ENCODE measurements around the gene SLC7A6. TPM values are rescaled to one million over a fixed set of nuclear protein-coding genes. Genes with fewer than 3 reads are reported as not detected.
"Not testable (repeated sequence)": the region's sequence is repeated elsewhere in the genome, so short reads cannot be mapped to it uniquely, and the experiment has no call there.

The SLC7A6 gene
- total RNA-seq, 6 experiments from 2014 or later, result 46.1 to 56.6 (median 50.8) TPM

DNA sequence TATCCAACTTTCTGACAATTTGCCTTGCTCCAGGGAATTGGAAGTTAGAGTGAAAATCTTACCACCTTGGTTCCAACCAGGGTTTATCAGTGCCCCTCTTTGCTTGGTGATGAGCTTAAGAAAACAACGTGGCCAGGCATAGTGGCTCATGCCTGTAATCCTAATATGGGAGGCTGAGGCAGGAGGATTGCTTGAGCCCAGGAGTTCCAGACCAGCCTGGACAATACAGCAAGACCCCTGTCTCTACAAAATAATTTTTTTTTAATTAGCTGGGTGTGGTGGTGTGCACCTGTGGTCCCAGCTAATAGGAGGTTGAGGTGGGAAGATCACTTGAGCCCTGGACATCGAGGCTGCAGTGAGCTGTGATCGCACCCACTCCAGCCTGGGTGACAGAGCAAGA, 21.4 kb downstream of the SLC7A6 start:
- peaks cover 1% of the 10 kb centered on the region; the same call in 1 of the 2 replicates for H3K27me3 Mint-ChIP-seq (ENCODE audit: insufficient read depth)
- peak overlapping the region; percentile 65; the same call in 1 of the 2 replicates for H3K27ac Mint-ChIP-seq
- H3K4me3 Mint-ChIP-seq, result no peak overlapping the region
- no peak for DNase-seq
- peaks cover 51% of the 10 kb centered on the region for H3K4me1 Mint-ChIP-seq (ENCODE audit: low read depth)
- peaks cover 61% of the 10 kb centered on the region for H3K36me3 Mint-ChIP-seq (ENCODE audit: low read depth)
- no peaks in the 10 kb centered on the region for H3K9me3 Mint-ChIP-seq
- TF ChIP-seq, protein P1, sequence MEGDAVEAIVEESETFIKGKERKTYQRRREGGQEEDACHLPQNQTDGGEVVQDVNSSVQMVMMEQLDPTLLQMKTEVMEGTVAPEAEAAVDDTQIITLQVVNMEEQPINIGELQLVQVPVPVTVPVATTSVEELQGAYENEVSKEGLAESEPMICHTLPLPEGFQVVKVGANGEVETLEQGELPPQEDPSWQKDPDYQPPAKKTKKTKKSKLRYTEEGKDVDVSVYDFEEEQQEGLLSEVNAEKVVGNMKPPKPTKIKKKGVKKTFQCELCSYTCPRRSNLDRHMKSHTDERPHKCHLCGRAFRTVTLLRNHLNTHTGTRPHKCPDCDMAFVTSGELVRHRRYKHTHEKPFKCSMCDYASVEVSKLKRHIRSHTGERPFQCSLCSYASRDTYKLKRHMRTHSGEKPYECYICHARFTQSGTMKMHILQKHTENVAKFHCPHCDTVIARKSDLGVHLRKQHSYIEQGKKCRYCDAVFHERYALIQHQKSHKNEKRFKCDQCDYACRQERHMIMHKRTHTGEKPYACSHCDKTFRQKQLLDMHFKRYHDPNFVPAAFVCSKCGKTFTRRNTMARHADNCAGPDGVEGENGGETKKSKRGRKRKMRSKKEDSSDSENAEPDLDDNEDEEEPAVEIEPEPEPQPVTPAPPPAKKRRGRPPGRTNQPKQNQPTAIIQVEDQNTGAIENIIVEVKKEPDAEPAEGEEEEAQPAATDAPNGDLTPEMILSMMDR (IDR thresholded peaks at IDR 0.05), result no peak

DNA sequence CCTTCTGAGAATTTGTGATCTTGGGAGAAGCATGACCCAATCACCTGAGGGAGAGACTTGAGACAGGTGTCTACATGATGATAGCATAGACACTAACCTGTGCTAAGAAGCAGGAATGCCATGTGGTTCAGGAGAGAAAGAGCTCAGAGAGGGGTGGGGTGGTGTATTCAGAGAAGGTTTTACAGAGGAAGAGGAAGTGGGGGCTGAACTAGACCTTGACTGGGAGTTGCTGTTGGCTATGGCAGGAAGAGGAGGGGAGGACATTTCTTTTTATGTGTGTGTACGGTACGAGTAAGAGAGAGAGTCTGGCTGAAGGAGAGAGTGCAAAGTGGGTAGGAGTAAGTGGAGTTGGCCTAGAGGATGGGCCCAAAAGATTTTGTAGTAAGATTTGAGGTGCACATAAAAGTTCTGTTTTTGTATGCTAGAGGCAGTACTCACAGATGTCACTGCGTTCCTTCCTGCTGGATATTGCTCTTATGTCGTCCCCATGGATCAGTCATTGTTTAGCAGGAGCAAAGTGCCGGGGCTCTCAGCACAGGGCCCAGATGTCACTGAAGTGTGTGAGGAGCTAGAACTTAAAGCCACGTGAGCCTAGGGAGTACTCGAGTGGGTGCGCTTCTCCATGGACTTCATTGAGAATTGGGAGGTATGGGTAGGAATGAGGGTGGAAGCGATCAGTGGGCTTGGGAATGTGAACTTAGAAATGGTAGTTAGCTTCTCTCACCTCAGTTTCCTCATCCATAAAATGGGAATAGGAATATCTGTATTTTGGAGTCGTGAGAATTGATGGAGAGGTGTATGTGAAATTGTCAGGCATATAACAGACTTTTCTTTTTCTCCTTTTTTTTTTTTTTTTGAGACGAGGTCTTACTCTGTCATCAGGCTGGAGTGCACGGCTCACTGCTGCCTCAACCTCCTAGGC, 22.1 kb downstream of the SLC7A6 start:
- peaks cover 4% of the 10 kb centered on the region; the same call in 1 of the 2 replicates for H3K27me3 Mint-ChIP-seq (ENCODE audit: insufficient read depth)
- DNase-seq, result no peak
- no peaks in the 10 kb centered on the region for H3K9me3 Mint-ChIP-seq
- H3K27ac Mint-ChIP-seq, result peak overlapping the region; percentile 65
- H3K4me1 Mint-ChIP-seq (ENCODE audit: low read depth), result peaks cover 57% of the 10 kb centered on the region
- TF ChIP-seq, protein P1 (IDR thresholded peaks at IDR 0.05), result no peak
- H3K36me3 Mint-ChIP-seq (ENCODE audit: low read depth), result peaks cover 63% of the 10 kb centered on the region
- peak overlapping the region; percentile 0; the same call in 1 of the 2 replicates for H3K4me3 Mint-ChIP-seq

DNA sequence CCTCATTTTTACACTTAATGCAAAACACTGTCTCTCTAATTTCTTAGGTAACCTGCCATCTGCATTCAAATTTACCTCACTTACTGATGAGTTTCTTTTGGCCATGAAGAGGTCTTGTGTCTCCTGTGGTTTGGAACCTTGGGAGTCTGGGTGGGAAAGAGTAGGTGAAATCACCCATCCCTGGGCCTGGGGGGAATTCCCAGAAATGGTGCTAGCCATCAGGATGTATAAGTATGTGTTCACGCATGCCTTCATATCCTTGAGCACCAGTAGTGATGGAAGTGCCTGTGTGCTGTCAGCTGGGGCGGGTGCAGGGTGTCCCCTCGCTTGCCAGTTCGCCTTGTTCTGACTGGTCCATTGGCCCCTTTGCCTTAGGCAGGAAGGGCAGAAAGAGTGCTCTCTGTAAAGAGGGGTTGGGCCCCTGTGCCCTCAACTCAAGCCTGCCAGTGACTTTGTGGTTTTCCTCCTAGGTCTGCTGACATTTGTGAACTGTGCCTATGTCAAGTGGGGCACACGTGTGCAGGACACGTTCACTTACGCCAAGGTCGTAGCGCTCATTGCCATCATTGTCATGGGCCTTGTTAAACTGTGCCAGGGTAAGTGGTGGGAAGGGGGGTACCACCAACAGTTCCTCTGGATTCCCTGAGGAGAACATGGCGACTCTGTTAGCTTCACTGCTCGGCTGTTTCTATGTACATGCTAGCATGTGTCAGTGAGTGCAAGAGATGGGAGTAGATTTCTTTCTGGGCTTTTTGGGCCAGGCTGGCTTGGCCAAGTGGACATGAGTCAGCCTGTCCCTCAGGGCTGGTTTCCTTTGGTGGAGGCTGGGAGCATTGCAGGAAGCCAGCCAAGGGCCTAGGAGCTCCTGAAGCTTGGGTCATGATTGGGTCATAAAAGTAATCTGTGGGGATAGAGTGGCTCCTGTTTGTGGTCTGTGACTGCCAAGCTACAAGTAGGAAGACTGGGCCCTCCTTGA, 23.2 kb downstream of the SLC7A6 start:
- Mint-ChIP-seq H3K4me1 (ENCODE audit: low read depth) (peaks cover 61% of the 10 kb centered on the region), H3K4me3 (peak overlapping the region; percentile 49), H3K36me3 (ENCODE audit: low read depth) (peaks cover 57% of the 10 kb centered on the region), H3K9me3 (no peaks in the 10 kb centered on the region), H3K27me3 (ENCODE audit: insufficient read depth) (peaks cover 4% of the 10 kb centered on the region; the same call in 1 of the 2 replicates), H3K27ac (peak overlapping the region; percentile 95)
- TF ChIP-seq, protein P1 (IDR thresholded peaks at IDR 0.05), result no peak
- peak; percentile 95 for DNase-seq

DNA sequence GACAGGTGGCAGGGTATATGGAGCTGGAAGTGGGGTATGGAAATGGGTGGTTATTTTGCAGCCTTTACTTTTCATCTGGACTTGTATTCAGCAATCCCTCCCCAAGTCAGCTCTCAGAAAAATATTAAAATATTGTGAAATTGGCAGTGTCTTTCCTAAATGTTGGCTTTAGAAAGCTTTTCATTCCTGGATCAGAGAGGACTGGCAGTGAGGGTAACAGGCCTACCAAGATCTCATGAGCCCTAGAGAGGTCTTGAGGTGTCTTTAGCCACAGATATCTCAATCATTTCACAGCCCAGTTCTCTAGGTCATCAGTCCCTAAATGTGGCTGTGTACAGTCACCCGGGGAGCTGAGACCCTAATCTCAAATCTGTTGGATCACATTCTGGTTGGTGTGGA, 23.9 kb downstream of the SLC7A6 start:
- Mint-ChIP-seq H3K9me3 (no peaks in the 10 kb centered on the region), H3K4me3 (peak overlapping the region; percentile 49; the same call in 1 of the 2 replicates), H3K36me3 (ENCODE audit: low read depth) (peaks cover 53% of the 10 kb centered on the region), H3K27ac (peak overlapping the region; percentile 95), H3K27me3 (ENCODE audit: insufficient read depth) (peaks cover 4% of the 10 kb centered on the region; the same call in 1 of the 2 replicates), H3K4me1 (ENCODE audit: low read depth) (peaks cover 61% of the 10 kb centered on the region)
- no peak for DNase-seq
- TF ChIP-seq, protein P1 (IDR thresholded peaks at IDR 0.05), result no peak

DNA sequence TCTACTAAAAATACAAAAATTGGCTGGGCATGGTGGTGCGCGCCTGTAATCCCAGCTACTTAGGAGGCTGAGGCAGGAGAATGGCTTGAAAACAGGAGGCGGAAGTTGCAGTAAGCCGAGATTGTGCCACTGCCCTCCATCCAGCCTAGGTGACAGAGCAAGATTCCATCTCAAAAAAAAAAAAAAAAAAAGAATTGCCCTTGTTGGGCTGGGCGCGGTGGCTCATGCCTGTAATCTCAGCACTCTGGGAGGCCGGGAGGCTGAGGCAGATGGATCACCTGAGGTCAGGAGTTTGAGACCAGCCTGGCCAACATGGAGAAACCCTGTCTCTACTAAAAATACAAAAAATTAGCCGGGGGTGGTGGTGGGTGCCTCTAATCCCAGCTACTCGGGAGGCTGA, 24.5 kb downstream of the SLC7A6 start:
- peaks cover 57% of the 10 kb centered on the region for H3K36me3 Mint-ChIP-seq (ENCODE audit: low read depth)
- H3K9me3 Mint-ChIP-seq; DNase-seq; H3K4me3 Mint-ChIP-seq; H3K27me3 Mint-ChIP-seq (ENCODE audit: insufficient read depth): not testable (repeated sequence)
- peaks cover 61% of the 10 kb centered on the region for H3K4me1 Mint-ChIP-seq (ENCODE audit: low read depth)
- H3K27ac Mint-ChIP-seq, result peak overlapping the region; percentile 95; the same call in 1 of the 2 replicates

Measured in HFFc6 (cell line).